Measurements from ENCODE around the gene SELENOP. TPM values are rescaled to one million over a fixed set of nuclear protein-coding genes. Genes with fewer than 3 reads are reported as not detected.

The SELENOP gene
- total RNA-seq, 1 experiment from 2014 or later = 11.4 TPM

DNA sequence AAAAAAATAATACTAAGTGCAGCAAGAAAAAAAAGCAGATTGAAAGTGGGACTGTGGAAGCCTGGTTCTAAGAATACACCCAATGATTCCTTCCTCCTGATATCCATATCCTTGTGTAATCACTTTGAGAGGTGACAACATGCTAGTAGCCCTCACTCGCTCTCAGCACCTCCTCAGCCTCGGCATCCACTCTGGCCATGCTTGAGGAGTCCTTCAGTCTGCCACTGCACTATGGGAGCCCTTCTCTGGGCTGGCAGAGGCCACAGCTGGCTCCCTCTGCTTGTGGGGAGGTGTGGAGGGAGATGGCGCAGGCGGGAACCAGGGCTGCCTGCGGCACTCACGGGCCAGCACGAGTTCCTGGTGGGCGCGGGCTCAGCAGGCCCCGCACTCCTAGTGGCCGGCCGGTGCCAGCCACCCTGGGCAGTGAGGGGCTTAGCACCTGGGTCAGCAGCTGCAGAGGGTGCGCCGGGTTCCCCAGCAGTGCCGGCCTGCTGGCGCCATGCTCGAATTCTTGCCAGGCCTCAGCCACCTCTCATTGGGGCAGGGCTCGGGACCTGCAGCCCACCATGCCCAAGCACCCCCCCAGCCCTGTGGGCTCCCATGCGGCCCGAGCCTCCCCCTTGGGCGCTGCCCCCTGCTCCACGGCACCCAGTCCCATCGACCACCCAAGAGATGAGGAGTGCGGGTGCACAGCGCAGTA lies 24.5 kb upstream of the SELENOP start:
- BruUV-seq (replicated peaks) = no TSS peak
- CTCF ChIA-PET = no interaction called here
- Histone ChIP-seq H3K9me3 (ENCODE audit: control insufficient read depth in 1 of 2, insufficient read depth in 1 of 2, low read depth in 1 of 2, low read length in 2 of 2) (no peaks in the 10 kb centered on the region), H3K36me3 (ENCODE audit: control insufficient read depth in 1 of 2, insufficient read depth in 2 of 2, low read length in 2 of 2) (no peaks in the 10 kb centered on the region), H3K9ac (ENCODE audit: low read length) (no peak overlapping the region), H3K4me3 (replicated peaks in 1 of 2; ENCODE audit: low read depth in 1 of 2, low read length in 2 of 2) (no peak overlapping the region), H3K4me2 (ENCODE audit: low read length) (no peak overlapping the region), H3K27me3 (ENCODE audit: insufficient read depth, low read length) (no peaks in the 10 kb centered on the region), H3K9me2 (ENCODE audit: insufficient read depth) (no peaks in the 10 kb centered on the region), H4K20me1 (ENCODE audit: insufficient read depth) (no peaks in the 10 kb centered on the region), H3K79me2 (ENCODE audit: insufficient read depth, low read length) (no peaks in the 10 kb centered on the region), H3K27ac (ENCODE audit: low read depth, low read length) (no peak overlapping the region), H2AFZ (ENCODE audit: low read depth, low read length, poor library complexity, severe bottlenecking) (no peak overlapping the region), H3K4me1 (ENCODE audit: control insufficient read depth in 1 of 2, insufficient read depth in 2 of 2, low read length in 2 of 2) (no peaks in the 10 kb centered on the region)
- no peak for ATAC-seq
- POLR2A ChIA-PET = no interaction called here
- intact Hi-C loops (cut with micrococcal nuclease) = no loop called here
- TF ChIP-seq, protein P1, sequence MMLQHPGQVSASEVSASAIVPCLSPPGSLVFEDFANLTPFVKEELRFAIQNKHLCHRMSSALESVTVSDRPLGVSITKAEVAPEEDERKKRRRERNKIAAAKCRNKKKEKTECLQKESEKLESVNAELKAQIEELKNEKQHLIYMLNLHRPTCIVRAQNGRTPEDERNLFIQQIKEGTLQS (IDR thresholded peaks at IDR 0.05) = no peak
- TF ChIP-seq TCF7L2 (IDR thresholded peaks at IDR 0.05; ENCODE audit: borderline replicate concordance, extremely low read depth, insufficient read depth, insufficient read length) = no peak
- TF ChIP-seq SIN3A (IDR thresholded peaks at IDR 0.05; ENCODE audit: low read depth) = no peak
- TF ChIP-seq, protein P2, sequence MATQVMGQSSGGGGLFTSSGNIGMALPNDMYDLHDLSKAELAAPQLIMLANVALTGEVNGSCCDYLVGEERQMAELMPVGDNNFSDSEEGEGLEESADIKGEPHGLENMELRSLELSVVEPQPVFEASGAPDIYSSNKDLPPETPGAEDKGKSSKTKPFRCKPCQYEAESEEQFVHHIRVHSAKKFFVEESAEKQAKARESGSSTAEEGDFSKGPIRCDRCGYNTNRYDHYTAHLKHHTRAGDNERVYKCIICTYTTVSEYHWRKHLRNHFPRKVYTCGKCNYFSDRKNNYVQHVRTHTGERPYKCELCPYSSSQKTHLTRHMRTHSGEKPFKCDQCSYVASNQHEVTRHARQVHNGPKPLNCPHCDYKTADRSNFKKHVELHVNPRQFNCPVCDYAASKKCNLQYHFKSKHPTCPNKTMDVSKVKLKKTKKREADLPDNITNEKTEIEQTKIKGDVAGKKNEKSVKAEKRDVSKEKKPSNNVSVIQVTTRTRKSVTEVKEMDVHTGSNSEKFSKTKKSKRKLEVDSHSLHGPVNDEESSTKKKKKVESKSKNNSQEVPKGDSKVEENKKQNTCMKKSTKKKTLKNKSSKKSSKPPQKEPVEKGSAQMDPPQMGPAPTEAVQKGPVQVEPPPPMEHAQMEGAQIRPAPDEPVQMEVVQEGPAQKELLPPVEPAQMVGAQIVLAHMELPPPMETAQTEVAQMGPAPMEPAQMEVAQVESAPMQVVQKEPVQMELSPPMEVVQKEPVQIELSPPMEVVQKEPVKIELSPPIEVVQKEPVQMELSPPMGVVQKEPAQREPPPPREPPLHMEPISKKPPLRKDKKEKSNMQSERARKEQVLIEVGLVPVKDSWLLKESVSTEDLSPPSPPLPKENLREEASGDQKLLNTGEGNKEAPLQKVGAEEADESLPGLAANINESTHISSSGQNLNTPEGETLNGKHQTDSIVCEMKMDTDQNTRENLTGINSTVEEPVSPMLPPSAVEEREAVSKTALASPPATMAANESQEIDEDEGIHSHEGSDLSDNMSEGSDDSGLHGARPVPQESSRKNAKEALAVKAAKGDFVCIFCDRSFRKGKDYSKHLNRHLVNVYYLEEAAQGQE (IDR thresholded peaks at IDR 0.05; ENCODE audit: low read depth) = no peak
- TF ChIP-seq ZNF274 (IDR thresholded peaks at IDR 0.05; ENCODE audit: low read depth, low read length) = no peak
- no peak for TF ChIP-seq YY1 (IDR thresholded peaks at IDR 0.05; ENCODE audit: extremely low read depth, insufficient replicate concordance, low read depth, low read length)
- TF ChIP-seq JUND (IDR thresholded peaks at IDR 0.05) = no peak
- TF ChIP-seq EZH2 (IDR thresholded peaks at IDR 0.05) = no peak
- TF ChIP-seq, protein P3, sequence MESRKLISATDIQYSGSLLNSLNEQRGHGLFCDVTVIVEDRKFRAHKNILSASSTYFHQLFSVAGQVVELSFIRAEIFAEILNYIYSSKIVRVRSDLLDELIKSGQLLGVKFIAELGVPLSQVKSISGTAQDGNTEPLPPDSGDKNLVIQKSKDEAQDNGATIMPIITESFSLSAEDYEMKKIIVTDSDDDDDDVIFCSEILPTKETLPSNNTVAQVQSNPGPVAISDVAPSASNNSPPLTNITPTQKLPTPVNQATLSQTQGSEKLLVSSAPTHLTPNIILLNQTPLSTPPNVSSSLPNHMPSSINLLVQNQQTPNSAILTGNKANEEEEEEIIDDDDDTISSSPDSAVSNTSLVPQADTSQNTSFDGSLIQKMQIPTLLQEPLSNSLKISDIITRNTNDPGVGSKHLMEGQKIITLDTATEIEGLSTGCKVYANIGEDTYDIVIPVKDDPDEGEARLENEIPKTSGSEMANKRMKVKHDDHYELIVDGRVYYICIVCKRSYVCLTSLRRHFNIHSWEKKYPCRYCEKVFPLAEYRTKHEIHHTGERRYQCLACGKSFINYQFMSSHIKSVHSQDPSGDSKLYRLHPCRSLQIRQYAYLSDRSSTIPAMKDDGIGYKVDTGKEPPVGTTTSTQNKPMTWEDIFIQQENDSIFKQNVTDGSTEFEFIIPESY (IDR thresholded peaks at IDR 0.05; ENCODE audit: extremely low read depth, insufficient replicate concordance, low read length) = no peak
- TF ChIP-seq CEBPB (IDR thresholded peaks at IDR 0.05; ENCODE audit: low read depth) = no peak
- TF ChIP-seq FOSL1 (IDR thresholded peaks at IDR 0.05; ENCODE audit: low read depth) = no peak
- TF ChIP-seq ELF1 (IDR thresholded peaks at IDR 0.05; ENCODE audit: borderline replicate concordance, low read depth) = no peak
- TF ChIP-seq SP1 (IDR thresholded peaks at IDR 0.05; ENCODE audit: low read depth) = no peak
- no peak for TF ChIP-seq CBX3 (IDR thresholded peaks at IDR 0.05; ENCODE audit: low read depth)
- no peak for TF ChIP-seq POLR2A (IDR thresholded peaks at IDR 0.05; ENCODE audit: borderline replicate concordance, extremely low read depth, insufficient read depth, insufficient read length)
- DNase-seq (ENCODE audit: low read depth, low spot score) = no peak
- RAD21 ChIA-PET (ENCODE audit: low non-redundant PET in 1 of 2, low total read pairs in 2 of 2, uncharacterized antibody in 2 of 2, unreplicated experiment in 2 of 2) = no interaction called here

Measured in HCT116 (cell line).